Measurements from ENCODE around the gene LHX5. TPM values are rescaled to one million over a fixed set of nuclear protein-coding genes. Genes with fewer than 3 reads are reported as not detected.

The LHX5 gene
- total RNA-seq, 1 donor = not detected

GRCh38 chr12:113488322-113488721, 16.7 kb upstream of the LHX5 start:
- H3K4me3 ChIP-seq (ENCODE audit: low read depth, low read length) = no peak overlapping the region
- TF ChIP-seq CTCF (IDR thresholded peaks at IDR 0.05; ENCODE audit: insufficient read depth, low read length) = no peak
- no peak for DNase-seq (ENCODE audit: low read depth)

- no peak for TF ChIP-seq CTCF (IDR thresholded peaks at IDR 0.05; ENCODE audit: insufficient read depth, low read length)
- H3K4me3 ChIP-seq (ENCODE audit: low read depth, low read length) = no peak overlapping the region
- no peak for DNase-seq (ENCODE audit: low read depth)
Observed at GRCh38 chr12:113486722-113487121, 15.1 kb upstream of the LHX5 start.

GRCh38 chr12:113485330-113485729, 13.7 kb upstream of the LHX5 start:
- no peak overlapping the region for H3K4me3 ChIP-seq (ENCODE audit: low read depth, low read length)
- DNase-seq (ENCODE audit: low read depth) = no peak
- no peak for TF ChIP-seq CTCF (IDR thresholded peaks at IDR 0.05; ENCODE audit: insufficient read depth, low read length)

GRCh38 chr12:113482334-113482733, 10.7 kb upstream of the LHX5 start:
- no peak overlapping the region for H3K4me3 ChIP-seq (ENCODE audit: low read depth, low read length)
- DNase-seq (ENCODE audit: low read depth) = no peak
- TF ChIP-seq CTCF (IDR thresholded peaks at IDR 0.05; ENCODE audit: insufficient read depth, low read length) = no peak

GRCh38 chr12:113480336-113480971, 8.8 kb upstream of the LHX5 start:
- H3K4me3 ChIP-seq (ENCODE audit: low read depth, low read length) = no peak overlapping the region
- no peak for DNase-seq (ENCODE audit: low read depth)
- TF ChIP-seq CTCF (IDR thresholded peaks at IDR 0.05; ENCODE audit: insufficient read depth, low read length) = no peak

- H3K4me3 ChIP-seq (ENCODE audit: low read depth, low read length) = no peak overlapping the region
- TF ChIP-seq CTCF (IDR thresholded peaks at IDR 0.05; ENCODE audit: insufficient read depth, low read length) = no peak
- peak; percentile 44 for DNase-seq (ENCODE audit: low read depth)
Observed at GRCh38 chr12:113479590-113480335, 8.1 kb upstream of the LHX5 start.

All from fibroblast of the aortic adventitia (primary cell).